SIG-M5 (cell line): ENCODE data around the gene OSGIN1.

Source experiments
- DNase-seq: peaks from one replicate; lab custom pipeline; 2025; lab: John Stamatoyannopoulos, UW

Gene OSGIN1

GRCh38 chr16:83926726-83927397 is 26.2 kb upstream of the OSGIN1 start:
- no peak for DNase-seq

- DNase-seq, result no peak
Observed at GRCh38 chr16:83928341-83929055, 24.5 kb upstream of the OSGIN1 start.

GRCh38 chr16:83929811-83930555 is 23.1 kb upstream of the OSGIN1 start:
- DNase-seq, result no peak

DNA sequence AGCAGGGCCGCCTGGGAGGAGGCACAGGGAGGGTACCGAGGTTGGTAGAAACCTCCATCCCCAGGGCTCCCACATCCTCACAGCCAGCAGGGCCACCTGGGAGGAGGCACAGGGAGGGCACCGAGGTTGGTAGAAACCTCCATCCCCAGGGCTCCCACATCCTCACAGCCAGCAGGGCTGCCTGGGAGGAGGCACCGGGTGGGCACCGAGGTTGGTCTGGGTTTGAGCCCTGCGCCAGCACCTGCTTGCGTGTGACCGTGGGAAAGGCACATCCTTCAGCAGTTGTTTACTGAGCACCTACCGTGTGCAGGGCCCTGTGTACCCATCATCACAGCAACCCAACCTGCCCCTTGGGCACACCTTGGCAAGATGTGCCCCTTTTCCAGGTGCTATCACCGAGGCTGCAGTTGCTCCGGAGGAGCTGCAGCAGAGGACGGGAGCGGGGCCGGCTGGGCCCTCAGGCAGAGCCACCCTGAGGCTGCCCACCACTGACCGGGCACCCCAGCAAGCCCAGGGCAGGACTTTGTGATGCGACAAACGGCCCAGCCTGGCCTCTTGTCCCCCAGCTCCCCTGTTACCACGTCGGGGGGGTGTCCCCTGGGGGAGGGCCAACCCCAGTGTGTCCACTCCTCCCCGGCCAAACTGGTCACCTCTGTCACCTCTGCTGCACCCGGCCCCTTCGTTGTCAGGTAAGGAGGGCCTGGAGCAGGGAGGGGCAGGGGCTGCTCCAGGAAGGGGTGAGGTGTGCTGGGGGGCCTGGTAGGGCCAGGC is 22.1 kb upstream of the OSGIN1 start:
- DNase-seq, result no peak

DNA sequence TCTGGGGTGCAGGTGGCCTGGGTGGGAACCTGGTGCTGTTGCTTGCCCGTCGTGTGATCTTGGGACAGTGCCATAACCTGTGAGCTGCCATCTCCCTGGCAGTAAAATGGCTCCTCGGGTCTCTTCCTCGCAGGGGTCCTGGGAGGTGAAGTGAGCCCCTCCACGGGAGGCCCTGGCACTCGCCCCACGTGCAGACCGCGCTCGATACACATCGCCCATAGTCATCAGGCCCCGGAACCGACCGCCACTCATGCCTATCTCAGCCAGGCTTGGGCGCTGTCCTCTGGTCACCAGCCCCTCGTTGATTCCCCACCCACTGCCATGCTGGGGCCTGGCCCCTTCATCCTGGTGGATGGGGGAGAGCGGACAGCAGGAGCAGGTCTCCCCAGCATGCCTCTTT is 21.5 kb upstream of the OSGIN1 start:
- no peak for DNase-seq

GRCh38 chr16:83932304-83932703 is 20.7 kb upstream of the OSGIN1 start:
- DNase-seq, result no peak

GRCh38 chr16:83932955-83933673 is 19.9 kb upstream of the OSGIN1 start:
- no peak for DNase-seq

DNA sequence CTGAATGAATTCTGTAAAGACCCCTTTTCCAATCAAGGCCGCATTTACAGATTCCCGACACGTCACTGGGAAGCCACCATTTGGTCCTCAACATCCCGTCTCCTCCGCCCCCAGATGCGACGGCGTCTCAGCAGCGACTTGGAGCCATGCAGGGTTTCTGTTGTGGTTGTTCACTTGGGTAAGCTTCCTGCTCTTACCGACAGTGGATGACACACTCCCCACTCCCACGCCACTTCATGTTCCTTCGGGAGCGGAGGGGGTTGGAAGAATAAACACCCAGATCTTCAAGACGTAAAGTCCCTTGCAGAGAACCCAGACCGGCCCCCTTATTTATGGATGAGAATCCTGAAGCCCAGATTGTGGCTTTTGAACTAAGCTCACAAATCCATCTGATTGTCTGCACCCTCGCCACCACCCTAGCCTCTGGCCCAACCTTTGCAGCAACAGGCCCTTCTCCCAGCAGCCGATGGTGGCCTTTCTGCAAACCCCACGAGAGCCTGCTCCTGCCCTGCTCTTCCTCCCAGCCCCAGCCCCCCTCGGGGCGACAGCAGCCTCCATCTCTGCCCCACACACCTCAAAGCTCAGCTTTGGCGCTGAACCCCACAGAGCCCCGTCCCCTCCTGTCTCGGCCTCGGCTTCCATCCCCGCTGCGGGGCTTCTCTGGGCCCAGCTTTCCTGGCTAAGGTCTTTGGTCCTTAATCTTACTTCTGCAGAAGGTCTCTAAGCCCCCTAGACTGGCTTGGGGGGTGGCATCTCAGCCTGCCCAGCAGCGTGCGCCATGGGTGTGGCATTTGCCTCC is 19.0 kb upstream of the OSGIN1 start:
- DNase-seq, result no peak

DNA sequence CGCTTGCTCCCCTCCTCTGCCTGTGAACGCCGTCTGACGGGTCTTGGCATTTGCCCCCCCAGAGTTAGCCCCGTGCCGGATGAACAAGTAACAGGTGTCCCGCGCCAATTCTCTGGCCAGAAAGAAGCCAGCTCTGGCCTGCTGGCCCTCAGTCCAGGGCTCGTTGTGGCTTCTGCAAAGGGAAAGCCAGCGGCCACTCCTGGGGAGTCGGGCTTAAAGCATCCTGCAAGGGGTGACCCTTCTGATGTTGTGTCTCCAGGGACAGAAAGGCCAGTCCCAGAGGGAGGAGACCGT is 18.4 kb upstream of the OSGIN1 start:
- no peak for DNase-seq

DNA sequence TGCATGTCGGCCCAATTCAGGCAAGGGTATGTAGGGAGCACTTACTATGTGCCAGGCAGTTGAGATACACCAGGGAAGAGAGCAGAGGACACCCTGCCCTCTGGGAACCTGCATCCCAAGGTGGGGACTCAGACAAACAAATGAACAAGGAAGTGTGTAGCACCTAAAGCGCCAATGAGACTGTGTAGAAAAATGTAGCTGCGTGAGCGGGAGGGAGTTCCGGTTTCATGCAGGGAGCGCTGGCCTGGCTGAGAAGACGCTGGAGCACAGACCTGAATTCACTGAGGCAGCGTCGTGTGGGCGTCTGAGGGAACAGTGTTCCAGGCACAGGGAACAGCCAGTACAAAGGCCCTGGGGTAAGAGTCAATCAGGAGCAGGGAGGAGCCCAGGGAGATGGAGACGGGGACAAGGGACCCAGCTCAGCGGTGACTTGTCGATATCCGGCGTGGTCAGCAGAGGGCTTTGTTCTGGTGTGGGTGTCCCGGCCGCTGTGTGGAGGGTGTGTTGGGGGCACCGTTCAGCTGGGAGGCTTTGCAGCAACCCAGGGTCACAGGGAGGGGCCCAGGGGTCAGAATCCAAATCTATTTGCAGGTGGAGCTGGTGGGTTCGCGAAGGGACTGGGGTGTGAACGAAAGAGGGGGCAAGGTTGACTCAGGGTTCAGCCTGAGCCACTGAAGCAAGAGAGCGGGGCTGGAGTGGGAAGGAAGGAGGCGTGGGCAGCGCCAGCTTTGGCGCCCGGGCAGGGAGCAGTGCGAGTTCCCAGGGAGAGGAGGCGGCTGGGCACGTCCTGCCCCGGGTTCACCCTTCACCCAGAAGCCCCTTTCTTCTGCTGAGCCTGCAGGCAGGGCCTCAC is 17.8 kb upstream of the OSGIN1 start:
- no peak for DNase-seq

DNA sequence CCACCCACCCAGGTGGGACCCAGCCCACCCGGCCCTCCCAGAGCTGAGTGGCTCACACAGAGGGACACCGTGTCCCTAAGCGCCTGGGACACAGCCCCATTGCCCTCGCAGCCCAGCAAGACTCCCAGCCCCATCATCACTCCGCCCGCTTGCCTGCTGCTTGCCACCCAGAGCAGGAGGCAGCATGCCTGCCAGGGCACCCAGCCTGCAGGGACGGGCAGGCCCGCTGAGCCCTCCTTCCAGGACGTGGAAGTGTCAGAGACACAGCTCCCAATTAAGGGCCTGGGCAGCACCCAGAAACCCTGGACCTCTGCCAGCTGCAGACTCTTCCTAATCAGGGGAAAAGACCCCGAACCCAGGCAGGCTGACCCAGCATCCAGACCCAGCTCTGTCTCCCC is 17.2 kb upstream of the OSGIN1 start:
- DNase-seq, result no peak

GRCh38 chr16:83936581-83937165 is 16.4 kb upstream of the OSGIN1 start:
- no peak for DNase-seq

GRCh38 chr16:83937267-83937666 is 15.8 kb upstream of the OSGIN1 start:
- no peak for DNase-seq

DNA sequence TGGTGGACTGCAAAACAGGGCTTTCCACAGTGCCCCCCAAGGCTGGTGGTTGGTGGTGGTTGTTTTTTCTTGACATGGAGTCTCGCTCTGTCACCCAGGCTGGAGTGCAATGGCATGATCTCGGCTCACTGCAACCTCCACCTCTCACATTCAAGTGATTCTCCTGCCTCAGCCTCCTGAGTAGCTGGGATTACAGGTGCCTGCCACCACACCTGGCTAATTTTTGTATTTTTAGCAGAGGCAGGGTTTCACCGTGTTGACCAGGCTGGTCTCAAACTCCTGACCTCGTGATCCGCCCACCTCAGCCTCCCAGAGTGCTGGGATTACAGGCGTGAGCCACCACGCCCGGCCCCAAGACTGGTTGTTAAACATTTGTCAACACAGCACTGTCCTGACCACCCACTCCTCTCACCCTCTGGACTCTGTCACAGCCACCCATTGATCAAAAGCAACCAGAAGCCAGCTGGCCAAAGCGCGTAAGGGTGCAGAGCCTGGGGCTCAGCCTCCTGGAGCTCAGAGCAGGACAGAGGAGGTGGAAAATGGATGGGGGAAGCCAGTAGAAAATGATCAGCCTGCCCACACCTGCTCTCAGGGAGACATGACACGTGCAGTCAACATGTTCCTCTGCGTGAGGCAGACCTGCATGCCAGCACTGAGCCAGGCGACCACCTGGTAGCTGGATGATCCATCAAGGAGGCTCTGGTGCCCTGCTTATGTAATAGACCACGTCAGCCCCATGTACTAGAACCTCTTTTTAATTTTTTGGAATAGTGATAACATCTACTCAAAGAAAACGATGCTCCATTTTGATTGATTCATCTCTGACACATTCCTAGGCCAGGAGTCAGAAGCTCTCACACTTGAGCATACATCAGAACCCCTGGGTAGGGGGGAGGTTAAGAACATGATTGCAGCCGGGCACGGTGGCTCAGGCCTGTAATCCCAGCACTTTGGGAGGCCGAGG is 14.8 kb upstream of the OSGIN1 start:
- no peak for DNase-seq

- no peak for DNase-seq
Observed at GRCh38 chr16:83939266-83939855, 13.7 kb upstream of the OSGIN1 start.

GRCh38 chr16:83940119-83940518 is 12.9 kb upstream of the OSGIN1 start:
- DNase-seq, result no peak

DNA sequence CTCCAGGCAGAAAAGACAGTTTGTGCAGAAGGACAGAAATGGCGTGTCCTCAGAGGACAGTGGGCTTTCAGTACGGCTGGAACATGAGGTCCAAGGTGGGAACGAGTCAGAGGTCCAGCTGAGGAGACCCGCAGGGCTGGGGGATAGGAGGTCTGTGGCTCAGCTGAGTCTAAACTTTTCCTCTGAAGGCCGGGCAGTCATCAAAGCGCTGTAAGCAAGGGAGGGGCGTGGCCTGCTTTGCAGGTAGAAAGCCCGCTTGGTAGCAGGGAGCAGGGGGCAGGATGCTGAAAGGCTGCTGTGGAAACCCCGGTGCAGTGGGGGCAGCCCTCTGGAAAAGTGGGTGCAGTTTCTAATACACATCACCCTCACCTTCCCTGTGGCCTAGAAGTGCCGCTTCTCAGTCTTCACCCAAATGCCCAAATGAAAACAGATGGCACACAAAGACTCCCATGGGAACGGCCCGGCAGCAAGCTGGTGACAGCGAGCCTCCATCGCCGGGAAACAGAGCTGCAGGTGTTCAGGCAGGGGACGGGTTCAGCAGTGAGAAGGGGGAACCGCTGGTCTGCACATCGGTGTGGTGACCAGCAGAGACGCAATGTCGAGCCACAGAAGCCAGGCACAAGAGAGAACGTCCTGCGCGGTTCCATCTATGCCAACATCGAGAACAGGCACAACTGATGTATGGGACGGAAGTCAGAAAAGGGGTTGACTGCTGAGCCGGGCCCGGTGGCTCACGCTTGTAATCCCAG is 12.2 kb upstream of the OSGIN1 start:
- no peak for DNase-seq
